ENCODE data around the gene FBP1.

The FBP1 gene

DNA sequence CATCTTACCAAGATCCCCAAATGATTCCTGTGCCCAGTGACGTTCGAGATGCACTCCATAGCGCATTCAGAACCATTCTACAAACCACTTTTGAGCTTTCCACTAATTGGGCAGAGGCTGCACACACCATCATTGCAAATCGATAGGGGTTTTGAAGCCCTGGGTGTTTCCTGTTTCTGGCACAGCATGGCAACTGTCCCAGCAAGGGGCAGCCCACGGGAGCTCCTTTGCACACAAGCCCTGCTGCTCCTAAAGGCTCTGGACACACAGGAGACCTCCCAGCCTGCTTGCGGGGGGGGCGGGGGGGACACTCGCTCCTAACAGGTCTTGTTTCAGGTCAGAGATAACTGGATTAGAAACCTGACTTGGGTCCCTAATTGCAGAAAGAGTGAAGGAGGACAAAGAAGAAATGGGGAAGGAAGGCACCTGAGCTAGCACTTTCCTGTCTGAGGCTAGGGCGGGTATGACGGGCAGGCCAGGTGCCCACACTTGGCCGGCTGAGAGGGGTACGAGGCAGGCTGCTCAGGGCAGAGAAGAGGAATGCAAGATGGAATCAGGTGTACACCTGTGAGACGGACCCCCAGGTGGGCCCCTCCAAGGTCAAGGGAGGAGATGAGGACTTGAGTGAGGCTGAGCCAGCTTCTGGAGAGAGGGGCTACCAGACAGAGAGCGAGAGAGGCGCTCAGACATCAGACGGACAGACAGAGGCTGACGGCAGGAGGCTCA, 820 bp downstream of the FBP1 start:
- Histone ChIP-seq H3K9ac (ENCODE audit: low read depth, low read length, poor library complexity) (peak overlapping the region; percentile 78), H3K27me3 (ENCODE audit: control insufficient read depth in 3 of 3, insufficient read depth in 3 of 3, low read depth in 1 of 3, low read length in 3 of 3) (peaks cover 7 to 66% (median 33%) of the 10 kb centered on the region in 3 experiments), H2BK12ac (ENCODE audit: low read length) (peak overlapping the region; percentile 66), H3K27ac (replicated peaks; ENCODE audit: low read length) (no peak overlapping the region), H2AK5ac (ENCODE audit: low read depth, low read length) (peak overlapping the region; percentile 11), H3K14ac (ENCODE audit: low read length) (no peak overlapping the region), H3K18ac (ENCODE audit: low read length) (peak overlapping the region; percentile 88), H2BK15ac (ENCODE audit: low read length) (peak overlapping the region; percentile 35), H3K4me1 (ENCODE audit: control insufficient read depth in 2 of 2, insufficient read depth in 1 of 2, low read depth in 1 of 2, low read length in 2 of 2) (peaks cover 3 to 6% of the 10 kb centered on the region in 2 donors), H3K4me3 (ENCODE audit: low read length in 2 of 2) (peak overlapping the region in 1 of 2 donors; percentile 41), H3K9me3 (replicated peaks in 1 of 2; ENCODE audit: control insufficient read depth in 2 of 2, insufficient read depth in 1 of 2, low read depth in 1 of 2, low read length in 2 of 2) (peaks cover 0 to 3% of the 10 kb centered on the region in 2 donors), H4K8ac (ENCODE audit: low read depth, low read length) (no peak overlapping the region), H3K79me1 (ENCODE audit: low read depth, low read length) (no peaks in the 10 kb centered on the region), H2BK5ac (ENCODE audit: low read length) (peak overlapping the region; percentile 93), H3K4ac (ENCODE audit: low read length) (no peak overlapping the region), H3K23ac (ENCODE audit: low read depth, low read length, poor library complexity) (peak overlapping the region; percentile 68), H4K91ac (ENCODE audit: low read depth, low read length, poor library complexity) (no peak overlapping the region), H2BK120ac (ENCODE audit: low read depth, low read length) (no peak overlapping the region), H3K4me2 (ENCODE audit: insufficient read depth, low read length, poor library complexity, severe bottlenecking) (peak overlapping the region; percentile 100), H3K36me3 (replicated peaks in 1 of 2; ENCODE audit: control insufficient read depth in 2 of 2, insufficient read depth in 2 of 2, low read length in 2 of 2) (no peaks in the 10 kb centered on the region), H2AFZ (ENCODE audit: low read length) (peak overlapping the region; percentile 91)
- no peak for DNase-seq (ENCODE audit: low spot score)
- no CpG with 5 or more reads among the region's 17 CpGs for WGBS, 2 donors (ENCODE audit: extremely low coverage in 2 of 2, insufficient read length in 2 of 2, insufficient replicate concordance in 1 of 2)

GRCh38 chr9:94632737-94633136, 6.6 kb downstream of the FBP1 start:
- no peak overlapping the region for H3K14ac ChIP-seq (ENCODE audit: low read length)
- no peak overlapping the region for H2BK15ac ChIP-seq (ENCODE audit: low read length)
- H4K8ac ChIP-seq (ENCODE audit: low read depth, low read length), result no peak overlapping the region
- H3K27me3 ChIP-seq (ENCODE audit: control insufficient read depth in 3 of 3, insufficient read depth in 3 of 3, low read depth in 1 of 3, low read length in 3 of 3), result peaks cover 0 to 65% (median 3%) of the 10 kb centered on the region in 3 experiments
- no peaks in the 10 kb centered on the region for H3K9me3 ChIP-seq (replicated peaks in 1 of 2; ENCODE audit: control insufficient read depth in 2 of 2, insufficient read depth in 1 of 2, low read depth in 1 of 2, low read length in 2 of 2)
- WGBS, 2 donors (ENCODE audit: extremely low coverage in 2 of 2, insufficient read length in 2 of 2, insufficient replicate concordance in 1 of 2), result no CpG with 5 or more reads among the region's 5 CpGs
- peaks cover 0 to 3% of the 10 kb centered on the region in 2 donors for H3K4me1 ChIP-seq (ENCODE audit: control insufficient read depth in 2 of 2, insufficient read depth in 1 of 2, low read depth in 1 of 2, low read length in 2 of 2)
- H2BK120ac ChIP-seq (ENCODE audit: low read depth, low read length), result no peak overlapping the region
- no peak overlapping the region for H3K9ac ChIP-seq (ENCODE audit: low read depth, low read length, poor library complexity)
- no peak overlapping the region for H3K4me3 ChIP-seq (ENCODE audit: low read length in 2 of 2)
- H2BK5ac ChIP-seq (ENCODE audit: low read length), result no peak overlapping the region
- H3K4ac ChIP-seq (ENCODE audit: low read length), result no peak overlapping the region
- no peak for DNase-seq (ENCODE audit: low spot score)
- H3K18ac ChIP-seq (ENCODE audit: low read length), result no peak overlapping the region
- H3K4me2 ChIP-seq (ENCODE audit: insufficient read depth, low read length, poor library complexity, severe bottlenecking), result no peak overlapping the region
- H2BK12ac ChIP-seq (ENCODE audit: low read length), result no peak overlapping the region
- H3K79me1 ChIP-seq (ENCODE audit: low read depth, low read length), result no peaks in the 10 kb centered on the region
- no peak overlapping the region for H3K27ac ChIP-seq (replicated peaks; ENCODE audit: low read length)
- H3K23ac ChIP-seq (ENCODE audit: low read depth, low read length, poor library complexity), result no peak overlapping the region
- H2AK5ac ChIP-seq (ENCODE audit: low read depth, low read length), result no peak overlapping the region
- H4K91ac ChIP-seq (ENCODE audit: low read depth, low read length, poor library complexity), result no peak overlapping the region
- no peaks in the 10 kb centered on the region for H3K36me3 ChIP-seq (replicated peaks in 1 of 2; ENCODE audit: control insufficient read depth in 2 of 2, insufficient read depth in 2 of 2, low read length in 2 of 2)
- H2AFZ ChIP-seq (ENCODE audit: low read length), result no peak overlapping the region

DNA sequence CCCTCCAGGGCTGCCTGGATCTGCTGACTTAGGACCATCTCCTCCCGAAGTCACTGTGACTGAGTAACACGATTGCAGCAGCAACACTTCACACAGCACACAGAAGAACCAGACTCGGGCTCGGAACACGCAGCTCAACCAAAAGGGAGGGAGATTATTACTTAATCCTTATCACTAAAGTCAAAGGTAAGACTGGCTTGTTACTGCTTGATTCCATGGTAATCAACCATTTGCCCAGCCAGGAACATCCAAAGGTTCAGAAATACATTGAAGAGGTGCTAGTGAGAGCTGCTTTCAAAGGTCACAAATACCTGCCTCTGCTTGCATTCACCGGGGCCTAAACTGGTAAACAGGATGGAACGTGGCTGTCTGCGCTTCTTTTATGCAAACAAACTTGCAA, 7.7 kb downstream of the FBP1 start:
- peaks cover 0 to 4% of the 10 kb centered on the region in 2 donors for H3K4me1 ChIP-seq (ENCODE audit: control insufficient read depth in 2 of 2, insufficient read depth in 1 of 2, low read depth in 1 of 2, low read length in 2 of 2)
- WGBS, 2 donors (ENCODE audit: extremely low coverage in 2 of 2, insufficient read length in 2 of 2, insufficient replicate concordance in 1 of 2), result no CpG with 5 or more reads among the region's 8 CpGs
- no peak overlapping the region for H2BK12ac ChIP-seq (ENCODE audit: low read length)
- H2AFZ ChIP-seq (ENCODE audit: low read length), result no peak overlapping the region
- no peak overlapping the region for H3K18ac ChIP-seq (ENCODE audit: low read length)
- no peak overlapping the region for H3K4ac ChIP-seq (ENCODE audit: low read length)
- no peak overlapping the region for H2BK15ac ChIP-seq (ENCODE audit: low read length)
- peaks cover 0 to 58% (median 0%) of the 10 kb centered on the region in 3 experiments for H3K27me3 ChIP-seq (ENCODE audit: control insufficient read depth in 3 of 3, insufficient read depth in 3 of 3, low read depth in 1 of 3, low read length in 3 of 3)
- H3K14ac ChIP-seq (ENCODE audit: low read length), result peak overlapping the region; percentile 31
- no peak overlapping the region for H2AK5ac ChIP-seq (ENCODE audit: low read depth, low read length)
- H2BK120ac ChIP-seq (ENCODE audit: low read depth, low read length), result no peak overlapping the region
- H3K27ac ChIP-seq (replicated peaks; ENCODE audit: low read length), result no peak overlapping the region
- no peak overlapping the region for H3K4me3 ChIP-seq (ENCODE audit: low read length in 2 of 2)
- no peak overlapping the region for H4K91ac ChIP-seq (ENCODE audit: low read depth, low read length, poor library complexity)
- H3K9me3 ChIP-seq (replicated peaks in 1 of 2; ENCODE audit: control insufficient read depth in 2 of 2, insufficient read depth in 1 of 2, low read depth in 1 of 2, low read length in 2 of 2), result no peaks in the 10 kb centered on the region
- H3K79me1 ChIP-seq (ENCODE audit: low read depth, low read length), result no peaks in the 10 kb centered on the region
- H3K23ac ChIP-seq (ENCODE audit: low read depth, low read length, poor library complexity), result no peak overlapping the region
- no peak for DNase-seq (ENCODE audit: low spot score)
- no peak overlapping the region for H2BK5ac ChIP-seq (ENCODE audit: low read length)
- H4K8ac ChIP-seq (ENCODE audit: low read depth, low read length), result no peak overlapping the region
- H3K4me2 ChIP-seq (ENCODE audit: insufficient read depth, low read length, poor library complexity, severe bottlenecking), result no peak overlapping the region
- H3K36me3 ChIP-seq (replicated peaks in 1 of 2; ENCODE audit: control insufficient read depth in 2 of 2, insufficient read depth in 2 of 2, low read length in 2 of 2), result no peaks in the 10 kb centered on the region
- H3K9ac ChIP-seq (ENCODE audit: low read depth, low read length, poor library complexity), result no peak overlapping the region

GRCh38 chr9:94630833-94631232, 8.5 kb downstream of the FBP1 start:
- Histone ChIP-seq H2BK5ac (ENCODE audit: low read length) (no peak overlapping the region), H2BK15ac (ENCODE audit: low read length) (no peak overlapping the region), H2BK120ac (ENCODE audit: low read depth, low read length) (no peak overlapping the region), H3K14ac (ENCODE audit: low read length) (no peak overlapping the region), H2AFZ (ENCODE audit: low read length) (no peak overlapping the region), H3K79me1 (ENCODE audit: low read depth, low read length) (no peaks in the 10 kb centered on the region), H3K4me3 (ENCODE audit: low read length in 2 of 2) (no peak overlapping the region), H4K91ac (ENCODE audit: low read depth, low read length, poor library complexity) (no peak overlapping the region), H3K4me1 (ENCODE audit: control insufficient read depth in 2 of 2, insufficient read depth in 1 of 2, low read depth in 1 of 2, low read length in 2 of 2) (peaks cover 0 to 4% of the 10 kb centered on the region in 2 donors), H3K23ac (ENCODE audit: low read depth, low read length, poor library complexity) (no peak overlapping the region), H3K27ac (replicated peaks; ENCODE audit: low read length) (no peak overlapping the region), H3K4ac (ENCODE audit: low read length) (no peak overlapping the region), H3K9me3 (replicated peaks in 1 of 2; ENCODE audit: control insufficient read depth in 2 of 2, insufficient read depth in 1 of 2, low read depth in 1 of 2, low read length in 2 of 2) (no peaks in the 10 kb centered on the region), H3K36me3 (replicated peaks in 1 of 2; ENCODE audit: control insufficient read depth in 2 of 2, insufficient read depth in 2 of 2, low read length in 2 of 2) (no peaks in the 10 kb centered on the region), H3K4me2 (ENCODE audit: insufficient read depth, low read length, poor library complexity, severe bottlenecking) (no peak overlapping the region), H3K9ac (ENCODE audit: low read depth, low read length, poor library complexity) (no peak overlapping the region), H2BK12ac (ENCODE audit: low read length) (no peak overlapping the region), H2AK5ac (ENCODE audit: low read depth, low read length) (no peak overlapping the region), H3K27me3 (ENCODE audit: control insufficient read depth in 3 of 3, insufficient read depth in 3 of 3, low read depth in 1 of 3, low read length in 3 of 3) (peaks cover 0 to 54% (median 0%) of the 10 kb centered on the region in 3 experiments), H4K8ac (ENCODE audit: low read depth, low read length) (no peak overlapping the region), H3K18ac (ENCODE audit: low read length) (no peak overlapping the region)
- no CpG with 5 or more reads among the region's 5 CpGs for WGBS, 2 donors (ENCODE audit: extremely low coverage in 2 of 2, insufficient read length in 2 of 2, insufficient replicate concordance in 1 of 2)
- DNase-seq (ENCODE audit: low spot score), result no peak
